ENCODE data around the gene TLE3. TPM values are rescaled to one million over a fixed set of nuclear protein-coding genes. Genes with fewer than 3 reads are reported as not detected.

The TLE3 gene
- polyA plus RNA-seq, 3 donors: 12.8 to 117 (median 23.6) TPM

DNA sequence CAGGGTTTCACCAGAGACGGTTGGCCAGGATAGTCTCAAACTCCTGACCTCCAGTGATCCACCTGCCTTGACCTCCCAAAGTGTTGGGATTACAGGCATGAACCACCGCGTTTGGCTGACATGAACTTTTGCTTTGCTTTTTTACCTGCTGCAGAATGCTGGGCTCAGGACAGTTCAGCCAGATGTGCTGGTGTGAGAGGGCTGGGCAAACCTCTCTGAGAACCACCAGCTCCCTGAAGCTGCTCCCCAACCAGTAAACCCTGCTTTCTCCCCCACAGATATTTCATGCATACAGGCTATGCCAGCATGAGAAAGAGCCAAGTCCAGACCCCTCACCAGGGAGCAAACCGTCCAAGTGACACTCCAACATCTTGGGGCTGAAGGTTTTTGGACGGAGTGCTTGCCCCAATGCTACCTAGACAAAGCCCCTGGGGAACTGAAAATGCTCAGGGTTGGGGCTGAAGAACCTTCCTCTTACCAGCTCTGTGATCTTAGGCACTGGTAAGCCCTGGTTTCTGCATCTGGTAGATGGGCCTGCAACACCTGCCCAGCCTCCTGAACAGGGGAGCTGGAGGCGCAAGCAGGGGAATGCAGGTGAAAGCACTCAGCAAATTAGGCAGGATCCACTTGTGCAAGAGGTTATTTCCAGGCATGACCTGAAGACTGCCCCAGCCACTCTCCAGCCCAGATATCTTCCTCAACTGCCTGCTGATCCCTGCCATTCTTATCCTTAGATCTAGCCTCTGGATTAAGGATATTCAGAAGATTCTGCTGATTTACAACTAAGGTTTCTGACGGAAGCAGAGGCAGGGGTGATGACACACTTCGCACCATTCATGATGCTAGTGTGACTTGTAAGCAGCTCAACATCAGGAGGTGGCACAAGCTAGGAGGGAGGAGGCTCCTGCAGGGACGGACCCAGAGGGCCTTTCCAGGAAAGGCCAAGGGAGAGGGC lies 78.8 kb downstream of the TLE3 start:
- H3K4me3 ChIP-seq (replicated peaks in 1 of 3; ENCODE audit: low read depth in 2 of 3, low read length in 3 of 3): no peak overlapping the region
- DNase-seq: no peak
- Mint-ChIP-seq H3K4me3 (no peak overlapping the region), H3K4me1 (peaks cover 27% of the 10 kb centered on the region), H3K9me3 (peaks cover 0 to 3% (median 0%) of the 10 kb centered on the region in 7 donors), H3K27ac (peak overlapping the region in 1 of 7 donors; percentile 27), H3K27me3 (ENCODE audit: low read depth in 3 of 3) (peaks cover 2 to 14% (median 9%) of the 10 kb centered on the region in 3 donors), H3K36me3 (no peaks in the 10 kb centered on the region)
- TF ChIP-seq, protein P1, sequence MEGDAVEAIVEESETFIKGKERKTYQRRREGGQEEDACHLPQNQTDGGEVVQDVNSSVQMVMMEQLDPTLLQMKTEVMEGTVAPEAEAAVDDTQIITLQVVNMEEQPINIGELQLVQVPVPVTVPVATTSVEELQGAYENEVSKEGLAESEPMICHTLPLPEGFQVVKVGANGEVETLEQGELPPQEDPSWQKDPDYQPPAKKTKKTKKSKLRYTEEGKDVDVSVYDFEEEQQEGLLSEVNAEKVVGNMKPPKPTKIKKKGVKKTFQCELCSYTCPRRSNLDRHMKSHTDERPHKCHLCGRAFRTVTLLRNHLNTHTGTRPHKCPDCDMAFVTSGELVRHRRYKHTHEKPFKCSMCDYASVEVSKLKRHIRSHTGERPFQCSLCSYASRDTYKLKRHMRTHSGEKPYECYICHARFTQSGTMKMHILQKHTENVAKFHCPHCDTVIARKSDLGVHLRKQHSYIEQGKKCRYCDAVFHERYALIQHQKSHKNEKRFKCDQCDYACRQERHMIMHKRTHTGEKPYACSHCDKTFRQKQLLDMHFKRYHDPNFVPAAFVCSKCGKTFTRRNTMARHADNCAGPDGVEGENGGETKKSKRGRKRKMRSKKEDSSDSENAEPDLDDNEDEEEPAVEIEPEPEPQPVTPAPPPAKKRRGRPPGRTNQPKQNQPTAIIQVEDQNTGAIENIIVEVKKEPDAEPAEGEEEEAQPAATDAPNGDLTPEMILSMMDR (IDR thresholded peaks at IDR 0.05): no peak
- peaks cover 15% of the 10 kb centered on the region in 2 donors for H3K4me1 ChIP-seq (ENCODE audit: control insufficient read depth in 1 of 2, insufficient read depth in 2 of 2, low read length in 2 of 2)
- H3K79me2 ChIP-seq (ENCODE audit: insufficient read depth, low read length): no peaks in the 10 kb centered on the region
- H3K36me3 ChIP-seq (replicated peaks in 1 of 2; ENCODE audit: control insufficient read depth in 1 of 2, insufficient read depth in 2 of 2, low read length in 2 of 2): no peaks in the 10 kb centered on the region
- no peaks in the 10 kb centered on the region for H3K9me3 ChIP-seq (replicated peaks in 1 of 2; ENCODE audit: control insufficient read depth in 1 of 2, insufficient read depth in 1 of 2, low read length in 2 of 2)
- no peak overlapping the region for H3K4me2 ChIP-seq (replicated peaks; ENCODE audit: extremely low read depth, low read length, poor library complexity, severe bottlenecking)
- H3K9ac ChIP-seq (ENCODE audit: insufficient read depth, low read length, poor library complexity, severe bottlenecking): no peak overlapping the region
- H3K27me3 ChIP-seq (ENCODE audit: control insufficient read depth in 2 of 2, insufficient read depth in 2 of 2, low read length in 2 of 2): no peaks in the 10 kb centered on the region
- H3K27ac ChIP-seq (ENCODE audit: low read depth in 1 of 2, low read length in 2 of 2): no peak overlapping the region
- intact Hi-C loops (cut with micrococcal nuclease): no loop called here
- H4K20me1 ChIP-seq (ENCODE audit: insufficient read depth, low read length): no peaks in the 10 kb centered on the region
- no peak overlapping the region for H2AFZ ChIP-seq (ENCODE audit: insufficient read depth, low read depth, low read length, poor library complexity, severe bottlenecking)
- WGBS (ENCODE audit: insufficient coverage): 95% methylated on average over 7 of the region's 9 CpGs

- H3K9ac ChIP-seq (ENCODE audit: insufficient read depth, low read length, poor library complexity, severe bottlenecking): no peak overlapping the region
- H4K20me1 ChIP-seq (ENCODE audit: insufficient read depth, low read length): no peaks in the 10 kb centered on the region
- 96% methylated on average over 2 of the region's 2 CpGs for WGBS (ENCODE audit: insufficient coverage)
- Mint-ChIP-seq H3K27ac (peak overlapping the region in 1 of 7 donors; percentile 10), H3K4me1 (peaks cover 15% of the 10 kb centered on the region), H3K9me3 (no peaks in the 10 kb centered on the region), H3K4me3 (no peak overlapping the region), H3K36me3 (no peaks in the 10 kb centered on the region), H3K27me3 (ENCODE audit: low read depth in 3 of 3) (peaks cover 2 to 11% (median 9%) of the 10 kb centered on the region in 3 donors)
- H3K27ac ChIP-seq (ENCODE audit: low read depth in 1 of 2, low read length in 2 of 2): no peak overlapping the region
- H3K4me2 ChIP-seq (replicated peaks; ENCODE audit: extremely low read depth, low read length, poor library complexity, severe bottlenecking): no peak overlapping the region
- no peak overlapping the region for H3K4me3 ChIP-seq (replicated peaks in 1 of 3; ENCODE audit: low read depth in 2 of 3, low read length in 3 of 3)
- no peak overlapping the region for H2AFZ ChIP-seq (ENCODE audit: insufficient read depth, low read depth, low read length, poor library complexity, severe bottlenecking)
- DNase-seq: no peak
- H3K27me3 ChIP-seq (ENCODE audit: control insufficient read depth in 2 of 2, insufficient read depth in 2 of 2, low read length in 2 of 2): no peaks in the 10 kb centered on the region
- intact Hi-C loops (cut with micrococcal nuclease): no loop called here
- H3K36me3 ChIP-seq (replicated peaks in 1 of 2; ENCODE audit: control insufficient read depth in 1 of 2, insufficient read depth in 2 of 2, low read length in 2 of 2): no peaks in the 10 kb centered on the region
- no peaks in the 10 kb centered on the region for H3K9me3 ChIP-seq (replicated peaks in 1 of 2; ENCODE audit: control insufficient read depth in 1 of 2, insufficient read depth in 1 of 2, low read length in 2 of 2)
- H3K4me1 ChIP-seq (ENCODE audit: control insufficient read depth in 1 of 2, insufficient read depth in 2 of 2, low read length in 2 of 2): peaks cover 4% of the 10 kb centered on the region in 2 donors
- no peaks in the 10 kb centered on the region for H3K79me2 ChIP-seq (ENCODE audit: insufficient read depth, low read length)
- TF ChIP-seq, protein P1 (IDR thresholded peaks at IDR 0.05): no peak
These were observed 79.9 kb downstream of the TLE3 start for GRCh38 chr15:70017801-70018200.
